Stimulated activated CD8-positive, alpha-beta memory T cell treated with anti-CD3 and anti-CD28 coated beads, Interleukin-7, amount 100 ng/mL, for 48 hours (primary cell): ENCODE data around the gene TOGARAM2.

Source experiments
- DNase-seq, 2 donors: peaks; one replicate each; pipeline ENCODE4 v3.0.0-alpha.2; 2020; ENCODE audit warnings: low read depth in 1 of 2; ENCODE audit errors: extremely low read depth in 1 of 2

Gene TOGARAM2

DNA sequence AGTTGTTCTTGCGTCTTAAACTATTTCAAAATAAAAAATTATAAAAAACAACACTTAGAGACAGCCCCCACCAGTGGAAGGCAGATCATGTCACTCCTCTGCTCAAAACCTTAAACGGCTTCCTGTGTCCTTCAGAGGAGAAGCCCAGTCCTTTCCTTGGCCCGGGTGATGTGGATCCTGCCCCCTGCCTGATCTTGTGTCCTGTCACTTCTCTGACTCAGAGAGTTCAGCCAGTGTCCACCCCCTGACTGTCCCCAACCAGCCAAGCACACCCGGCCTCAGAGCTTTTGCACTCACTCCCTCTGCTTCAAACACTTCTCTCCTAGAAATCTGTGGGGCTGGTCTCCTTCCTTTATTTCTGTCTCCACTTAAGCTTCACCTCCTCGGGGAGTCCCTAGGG is 35.4 kb downstream of the TOGARAM2 start:
- no peak for DNase-seq

DNA sequence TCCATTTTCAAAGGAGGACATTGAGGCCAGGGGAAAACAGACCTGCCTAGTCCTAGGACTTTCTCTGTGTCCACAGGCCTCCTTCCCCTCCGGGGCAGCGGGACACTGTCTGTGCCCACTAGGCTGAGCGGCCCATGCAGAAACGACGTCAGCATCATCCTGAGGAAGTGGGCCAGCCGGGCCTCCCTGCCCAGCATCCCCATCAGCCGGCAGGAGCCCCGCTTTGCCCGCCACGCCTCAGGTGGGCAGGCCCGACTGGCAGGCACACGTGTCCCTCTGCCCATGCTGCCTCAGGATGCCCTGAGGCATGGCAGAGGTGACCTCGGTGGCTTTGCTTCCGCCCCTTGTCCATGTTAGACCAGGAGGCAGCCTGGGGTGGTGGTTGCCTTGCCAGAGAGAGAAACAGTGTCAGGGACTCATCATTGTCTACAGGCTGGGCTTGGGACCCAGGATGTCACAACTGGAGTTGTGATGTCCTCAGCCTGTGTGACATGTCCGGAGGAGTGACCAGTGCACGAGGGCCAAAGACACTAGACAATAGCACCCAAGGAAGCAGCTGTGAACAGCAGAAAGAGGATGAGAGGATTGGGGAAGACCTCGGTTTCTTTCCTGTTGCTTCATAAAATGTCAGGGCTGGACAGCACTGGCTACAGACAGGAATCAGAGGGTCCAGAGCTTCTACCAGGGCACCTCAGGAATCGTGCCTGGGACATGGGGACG is 36.8 kb downstream of the TOGARAM2 start:
- DNase-seq = no peak

DNA sequence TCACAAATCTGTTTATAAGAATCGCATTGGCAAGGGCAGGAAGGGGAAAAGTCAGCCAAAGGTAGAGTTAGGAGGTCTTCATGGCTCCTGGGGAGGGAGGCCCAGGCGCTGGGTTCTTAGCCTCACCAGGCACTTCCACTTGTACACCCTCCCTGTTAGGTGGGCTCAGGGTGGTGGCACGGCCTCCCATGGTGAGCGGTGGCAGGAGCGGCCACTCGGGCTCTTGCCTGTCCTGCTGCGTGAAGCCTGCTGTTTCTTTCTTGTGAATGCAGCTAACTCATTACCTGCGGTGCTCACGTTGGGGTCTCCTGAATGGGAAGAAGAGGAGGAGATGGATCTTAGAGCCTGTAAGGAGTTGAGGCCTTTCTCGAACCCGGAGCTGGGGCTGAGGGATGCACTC is 40.8 kb downstream of the TOGARAM2 start:
- DNase-seq = no peak

DNA sequence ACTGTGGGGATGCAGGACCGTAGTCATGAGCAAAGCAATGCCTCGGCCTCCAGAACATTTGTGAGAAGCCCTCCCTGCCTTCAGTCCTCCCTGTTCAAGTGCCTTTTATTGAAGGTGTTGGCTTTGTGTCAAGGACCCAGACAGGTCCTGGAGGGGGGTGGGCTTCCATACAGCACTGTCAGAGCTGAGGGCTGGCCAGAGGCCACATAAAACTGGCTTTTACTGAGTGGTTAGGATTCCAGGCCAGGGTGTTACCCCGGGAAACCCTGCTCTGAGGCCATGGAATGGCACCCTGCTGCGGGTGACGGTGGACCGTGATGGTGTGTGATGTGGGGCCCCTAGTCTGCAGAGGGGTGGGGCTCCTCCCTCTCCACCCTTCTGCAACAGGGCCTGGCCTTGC is 41.6 kb downstream of the TOGARAM2 start:
- DNase-seq = no peak

DNA sequence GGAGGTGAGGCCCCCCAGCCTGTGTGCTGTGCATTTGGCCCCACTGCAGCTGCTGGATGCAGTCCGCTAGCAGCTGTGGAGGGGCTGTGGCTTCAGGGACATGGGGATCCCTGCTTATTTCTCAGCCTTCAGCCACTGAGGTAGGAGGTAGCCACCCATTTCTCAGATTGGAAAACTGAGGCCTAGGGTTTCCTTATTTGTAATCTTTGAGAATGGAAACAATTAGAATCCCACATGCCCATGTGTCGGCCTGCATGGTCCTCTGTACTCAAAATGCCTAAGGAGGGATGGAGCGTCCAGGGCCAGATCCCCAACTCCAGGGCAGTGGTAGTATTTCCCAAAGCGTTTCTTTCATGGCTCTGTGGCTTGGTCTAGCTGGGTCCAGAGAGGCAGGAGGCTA is 42.1 kb downstream of the TOGARAM2 start:
- DNase-seq = no peak

DNA sequence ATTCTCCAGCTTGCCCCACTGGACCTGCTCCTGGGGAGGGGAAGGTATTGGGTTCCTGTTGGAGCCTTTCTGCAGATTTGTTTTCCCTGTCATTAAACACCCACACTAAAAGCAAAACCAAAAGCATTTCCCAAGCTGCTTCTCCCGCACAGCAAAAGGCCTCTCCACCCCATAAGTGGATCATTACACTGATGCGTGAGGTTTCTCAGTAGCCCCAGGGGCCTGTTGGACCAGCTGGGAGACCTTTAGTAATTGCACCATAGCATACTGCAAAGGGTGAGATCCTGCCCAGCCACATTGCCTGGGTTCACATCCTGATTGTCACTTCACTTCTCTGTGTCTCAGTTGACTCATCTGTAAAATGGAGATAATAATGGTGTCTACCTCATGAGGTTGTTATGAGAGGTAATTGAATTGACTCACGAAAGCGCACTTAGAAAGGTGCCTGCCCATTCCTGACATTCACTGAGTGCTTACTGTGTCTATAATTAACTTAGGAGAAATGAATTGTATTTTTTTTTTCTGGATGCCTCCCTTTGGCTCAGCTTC is 43.9 kb downstream of the TOGARAM2 start:
- no peak for DNase-seq

DNA sequence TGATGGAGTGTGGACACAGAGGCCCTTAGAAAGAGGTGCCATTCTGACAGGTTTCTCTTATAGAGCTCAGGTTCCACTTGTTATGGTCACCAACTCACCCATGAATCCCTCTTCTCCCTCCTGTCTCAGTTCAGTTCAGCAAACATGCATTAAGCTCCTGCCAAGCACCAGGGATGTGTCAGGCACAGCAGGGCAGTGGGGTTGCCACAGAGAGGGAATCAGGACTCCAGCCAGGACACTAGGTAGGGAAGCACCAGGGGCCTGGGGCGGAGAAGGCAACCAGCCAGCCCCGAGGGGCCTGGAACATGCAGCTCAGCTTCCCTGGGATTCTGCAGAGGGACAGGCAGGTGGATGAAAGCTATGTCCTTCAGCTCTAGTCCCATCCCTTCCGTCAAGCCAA is 44.6 kb downstream of the TOGARAM2 start:
- DNase-seq = no peak

DNA sequence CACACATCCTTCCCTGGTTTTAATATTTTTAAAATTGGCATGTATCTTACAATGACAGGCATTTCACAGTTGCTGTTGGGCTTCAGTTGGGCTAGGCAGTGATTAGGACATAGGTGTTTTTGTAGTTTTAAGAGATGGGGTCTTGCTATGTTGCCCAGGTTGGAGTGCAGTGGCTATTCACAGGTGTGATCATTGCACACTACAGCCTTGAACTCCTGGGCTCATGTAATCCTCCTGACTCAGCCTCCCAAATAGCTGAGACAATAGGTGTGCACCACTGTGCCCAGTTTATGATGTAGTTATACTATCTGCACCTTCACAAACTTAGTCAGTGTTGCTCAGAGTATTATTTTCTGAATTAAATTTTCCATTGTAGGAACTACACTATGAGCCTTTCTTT is 49.9 kb downstream of the TOGARAM2 start:
- no peak for DNase-seq

DNA sequence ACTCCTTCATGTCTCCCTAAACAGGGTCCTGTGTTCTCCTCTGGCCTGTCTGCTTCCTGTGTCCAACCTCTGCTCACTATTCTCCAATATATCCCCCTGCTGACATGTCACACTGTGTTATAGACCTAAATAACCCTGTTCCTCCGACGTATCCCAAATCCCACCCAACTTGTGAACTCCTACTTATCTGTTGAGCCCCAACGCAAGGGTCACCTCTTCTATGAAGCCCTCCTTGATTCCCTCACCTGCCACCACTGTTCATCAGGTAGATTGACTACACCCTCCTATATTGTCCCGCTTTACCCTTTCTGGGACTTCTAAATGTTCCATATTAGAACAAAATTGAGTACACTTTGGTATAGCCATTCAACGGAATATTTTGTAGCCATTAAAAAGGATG is 51.1 kb downstream of the TOGARAM2 start:
- DNase-seq = no peak

DNA sequence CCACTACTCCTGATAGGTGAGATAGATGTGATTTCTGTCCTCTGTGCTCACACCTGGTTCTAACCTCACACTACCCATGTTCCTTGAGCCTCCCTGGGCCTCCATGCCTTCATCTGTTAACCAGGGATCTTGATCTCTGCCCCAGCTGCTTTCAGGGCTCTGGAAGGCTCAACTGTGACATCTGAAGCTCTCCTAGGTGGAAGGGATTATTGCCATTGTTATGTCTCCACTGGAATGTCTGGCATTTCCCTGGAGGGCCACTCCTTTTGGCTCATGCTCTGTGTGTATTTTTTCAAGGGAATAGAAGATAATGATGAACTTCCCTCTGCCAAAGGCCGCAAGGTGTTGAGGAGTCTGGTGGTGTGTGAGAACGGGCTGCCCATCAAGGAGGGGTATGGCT is 52.1 kb downstream of the TOGARAM2 start:
- DNase-seq = no peak

DNA sequence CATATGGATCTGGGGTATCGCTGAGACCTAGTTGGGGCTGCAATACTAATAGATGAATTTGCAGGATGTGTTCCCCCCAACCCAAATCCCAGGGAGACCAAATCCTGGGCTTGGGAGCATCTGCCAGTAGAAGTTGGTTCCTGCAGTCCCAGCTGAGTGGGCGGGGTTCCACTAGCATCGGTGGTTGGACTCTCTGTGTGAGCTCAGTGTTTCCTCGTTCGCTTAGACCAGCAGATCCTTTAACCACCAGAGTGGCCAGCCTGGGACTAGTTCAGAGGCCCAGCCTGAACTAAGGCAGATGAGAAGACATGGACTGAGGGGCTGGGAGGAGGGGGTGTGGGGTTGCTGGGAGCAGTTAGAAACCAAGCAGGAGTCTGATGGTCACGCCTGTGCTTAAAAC is 52.6 kb downstream of the TOGARAM2 start:
- no peak for DNase-seq

DNA sequence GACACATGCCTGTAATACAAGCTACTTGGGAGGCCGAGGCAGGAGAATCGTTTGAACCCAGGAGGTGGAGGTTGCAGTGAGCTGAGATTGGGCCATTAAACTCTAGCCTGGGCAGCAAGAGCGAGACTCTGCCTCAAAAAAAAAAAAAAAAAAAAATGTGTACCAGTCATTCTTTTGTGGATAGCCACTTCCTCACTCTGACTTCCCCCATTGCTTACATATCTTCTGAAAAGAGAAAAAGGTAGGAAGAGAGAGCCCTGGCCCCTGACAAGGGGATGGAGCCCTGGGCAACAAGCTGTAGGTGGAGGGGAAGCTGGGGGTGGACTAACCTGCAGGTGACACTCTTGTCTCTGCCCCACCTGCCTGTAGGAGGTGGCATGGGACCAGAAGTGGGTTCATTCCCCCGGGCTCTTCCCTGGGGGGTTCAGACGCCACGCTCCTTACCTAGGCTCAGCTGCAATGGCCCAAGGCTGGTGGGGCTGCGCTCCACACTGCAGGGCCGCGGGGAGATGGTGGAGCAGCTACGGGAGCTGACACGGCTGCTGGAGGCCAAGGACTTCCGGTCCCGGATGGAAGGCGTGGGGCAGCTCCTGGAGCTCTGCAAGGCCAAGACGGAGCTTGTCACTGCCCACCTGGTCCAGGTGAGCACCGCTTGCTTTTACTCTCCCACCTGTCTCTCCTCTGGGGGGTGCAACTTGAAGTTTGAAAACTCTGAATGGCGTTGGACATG is 54.1 kb downstream of the TOGARAM2 start:
- DNase-seq = no peak

DNA sequence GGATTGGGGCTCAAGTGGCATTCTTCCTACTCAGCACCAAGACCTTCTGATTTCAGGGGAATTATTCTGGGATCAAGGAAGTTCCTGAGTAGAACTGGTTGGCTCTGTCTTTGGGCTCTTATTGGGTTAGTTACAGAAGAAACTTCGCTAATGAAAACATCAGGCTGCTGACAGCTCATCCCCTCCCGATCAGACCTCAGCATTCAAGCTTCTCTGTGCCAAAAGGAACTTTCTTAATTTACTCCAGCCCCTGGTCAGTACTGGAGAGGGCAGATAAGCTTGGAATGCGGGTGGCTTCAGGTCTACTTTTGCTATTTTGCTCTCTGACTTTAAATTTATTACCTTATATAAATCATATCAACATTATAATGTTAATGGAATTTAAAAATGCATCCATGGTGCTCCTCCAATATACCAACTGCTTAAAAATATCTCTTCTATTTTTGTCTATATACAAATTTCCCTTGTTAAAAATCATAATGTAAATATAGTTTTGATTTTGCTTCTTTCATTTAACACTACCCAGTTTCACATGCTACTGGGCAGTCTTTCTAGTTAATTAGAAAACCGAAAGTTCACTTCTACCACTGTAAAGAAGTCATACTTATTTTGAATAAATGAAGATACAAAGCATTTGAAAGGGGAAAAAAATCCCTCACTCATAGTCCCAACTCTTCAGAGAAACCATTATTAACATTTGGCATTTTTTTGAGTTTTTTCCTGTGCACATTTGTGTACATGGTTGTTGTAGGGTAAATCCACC is 58.8 kb downstream of the TOGARAM2 start:
- no peak for DNase-seq

DNA sequence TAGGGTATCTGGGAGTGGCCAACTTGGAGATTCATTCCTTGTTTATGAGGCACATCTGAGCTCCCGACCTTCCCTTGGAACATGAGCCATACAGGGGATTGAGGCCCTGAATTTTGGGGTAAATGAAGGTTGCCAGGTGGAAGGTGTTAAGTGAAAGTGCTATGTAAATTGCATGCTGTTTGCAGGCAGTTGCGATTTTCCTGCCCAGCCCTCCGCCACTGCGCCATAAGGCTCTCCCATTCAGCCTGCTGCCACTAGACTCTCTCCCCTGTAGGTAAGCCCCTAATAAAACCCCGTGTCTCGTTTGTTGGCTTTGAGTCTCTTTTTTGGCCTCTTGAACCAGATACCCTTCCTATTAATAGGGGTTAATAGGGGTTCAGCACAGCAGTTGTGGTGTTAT is 59.5 kb downstream of the TOGARAM2 start:
- DNase-seq = no peak

DNA sequence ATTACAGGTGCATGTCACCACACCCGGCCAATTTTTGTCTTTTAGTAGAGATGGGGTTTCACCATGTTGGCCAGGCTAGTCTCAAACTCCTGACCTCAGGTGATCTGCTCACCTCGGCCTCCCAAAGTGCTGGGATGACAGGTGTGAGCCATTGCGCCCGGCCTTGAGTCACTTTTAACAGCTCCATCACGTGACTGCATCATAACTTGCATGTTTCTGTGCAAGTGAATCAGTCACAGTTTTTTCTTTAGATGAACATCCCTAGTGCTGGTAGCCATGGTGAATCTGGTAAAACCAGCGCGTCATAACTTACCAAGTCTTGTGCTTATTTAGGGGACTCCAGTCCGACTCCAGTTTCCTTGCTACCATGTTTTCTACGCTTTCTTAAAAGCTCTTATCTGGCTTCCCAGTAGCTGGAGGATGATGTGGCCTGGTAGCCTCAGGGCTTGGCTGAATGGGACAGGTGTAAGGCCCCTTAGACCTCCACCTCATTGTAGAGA is 60.1 kb downstream of the TOGARAM2 start:
- no peak for DNase-seq

DNA sequence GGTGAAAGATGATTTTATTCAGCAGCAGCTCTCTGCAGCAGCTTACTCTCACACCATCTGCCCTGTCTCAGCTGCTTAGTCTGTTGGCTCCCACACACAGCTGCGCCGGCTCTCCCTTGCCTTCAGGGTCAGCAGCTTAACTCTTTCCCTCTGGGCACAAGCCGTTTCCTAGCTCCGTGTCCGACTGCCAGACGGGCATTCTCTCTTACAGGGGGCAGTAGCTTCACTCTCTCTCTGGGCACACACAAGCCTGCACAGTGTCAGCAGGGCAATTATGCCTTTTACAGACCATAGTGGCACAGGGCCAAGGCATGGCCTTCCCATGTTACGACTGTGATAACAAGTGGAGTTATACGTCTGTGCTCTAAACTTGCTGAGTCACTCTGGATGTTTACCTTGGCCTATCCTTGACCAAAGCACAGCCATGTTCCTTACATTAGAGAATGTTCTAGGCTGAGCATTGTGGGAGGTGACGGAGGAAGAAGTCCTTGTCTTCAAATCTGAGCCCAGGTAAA is 61.5 kb downstream of the TOGARAM2 start:
- DNase-seq = no peak

DNA sequence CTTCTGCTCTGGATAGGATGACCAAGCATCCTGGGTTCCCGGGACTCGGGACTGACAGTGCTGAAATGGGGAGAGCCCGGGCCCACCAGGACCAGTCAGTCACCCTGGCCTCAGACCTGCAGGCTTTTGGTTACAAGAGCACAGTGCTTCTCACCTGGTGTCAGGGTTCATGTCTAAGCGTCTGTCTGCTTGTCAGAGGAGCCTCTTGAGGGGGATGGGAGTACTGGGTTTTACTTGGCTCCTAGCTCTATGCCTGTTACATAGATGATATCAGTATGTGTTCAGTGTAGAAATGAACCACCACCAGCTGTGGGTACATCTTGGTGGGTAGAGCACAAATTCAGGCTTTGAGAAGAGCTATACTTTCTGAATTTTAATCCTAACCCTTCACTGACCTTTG is 63.4 kb downstream of the TOGARAM2 start:
- DNase-seq = no peak

DNA sequence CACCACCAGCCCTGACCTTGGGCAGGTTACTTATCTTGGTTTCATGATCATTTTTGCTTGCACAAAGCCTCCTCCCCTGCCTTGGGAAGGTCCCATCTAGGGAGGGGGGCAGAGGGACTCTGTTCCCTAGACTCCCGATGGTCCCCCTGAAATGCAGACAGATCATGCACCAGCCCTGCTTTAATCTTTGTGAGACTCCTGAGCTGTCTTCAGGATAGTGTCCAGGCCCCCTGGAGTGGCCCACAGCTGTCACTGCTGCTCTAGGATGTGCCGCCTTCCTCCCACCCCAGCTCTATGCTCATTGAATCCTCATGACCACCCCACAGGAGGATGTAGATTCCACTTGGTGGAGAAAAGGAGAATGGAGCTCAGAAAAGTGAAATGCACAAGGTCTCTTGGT is 65.2 kb downstream of the TOGARAM2 start:
- DNase-seq = no peak

DNA sequence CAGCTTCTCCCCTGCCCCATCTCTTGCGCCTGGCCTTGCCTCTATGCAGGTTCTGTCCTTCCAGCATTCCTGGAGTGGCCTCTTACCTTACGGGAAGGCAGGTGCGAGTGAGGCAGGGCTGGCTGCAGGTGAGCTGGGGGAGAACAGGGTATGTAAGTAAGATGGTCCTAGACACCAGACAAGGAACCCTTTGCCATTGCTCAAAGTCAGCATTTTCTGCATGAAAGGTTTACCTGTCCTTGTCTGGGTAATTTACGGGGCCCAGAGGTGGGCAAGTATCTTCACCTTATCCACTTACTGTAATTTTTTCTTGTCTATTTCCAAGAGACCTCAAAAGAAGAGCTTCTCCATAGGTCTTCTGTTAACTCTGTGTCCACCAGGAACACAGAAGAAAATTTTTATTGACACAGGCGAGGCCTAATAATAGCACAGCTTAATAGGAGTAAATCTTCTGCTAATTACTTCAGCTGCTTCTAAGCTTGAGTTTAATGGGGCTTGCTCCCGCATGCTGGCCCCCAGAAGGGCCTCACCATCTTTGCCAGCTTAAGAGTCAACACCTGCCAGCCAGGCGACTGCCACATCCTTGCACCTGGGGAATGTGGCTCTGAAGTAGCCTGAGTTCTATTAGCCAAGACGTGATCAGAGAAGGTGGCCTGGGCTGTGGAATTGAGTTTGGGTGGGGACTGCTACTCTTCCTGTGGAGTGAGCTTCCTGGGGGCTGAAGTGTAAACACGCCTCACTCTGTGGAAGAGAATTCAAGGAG is 66.2 kb downstream of the TOGARAM2 start:
- no peak for DNase-seq

DNA sequence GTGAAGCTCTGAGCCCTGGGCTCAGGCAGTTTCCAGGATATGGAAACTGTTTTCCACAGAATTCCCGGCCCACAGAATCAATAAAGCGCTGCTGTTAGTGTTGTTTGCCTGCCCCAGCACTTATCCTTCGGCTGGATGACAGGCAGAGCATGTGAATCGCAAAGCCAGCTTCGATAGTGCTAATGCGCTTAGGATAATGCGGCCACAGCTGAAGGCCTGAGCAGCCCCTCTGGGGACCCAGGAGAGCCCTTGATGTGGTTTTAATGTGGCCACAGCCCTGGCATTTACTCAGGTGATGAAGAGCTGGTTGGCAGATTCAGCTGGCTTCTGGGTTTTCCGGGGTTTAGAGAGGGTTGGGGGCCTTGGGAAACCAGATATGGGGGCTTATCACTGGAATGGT is 69.5 kb downstream of the TOGARAM2 start:
- no peak for DNase-seq

DNA sequence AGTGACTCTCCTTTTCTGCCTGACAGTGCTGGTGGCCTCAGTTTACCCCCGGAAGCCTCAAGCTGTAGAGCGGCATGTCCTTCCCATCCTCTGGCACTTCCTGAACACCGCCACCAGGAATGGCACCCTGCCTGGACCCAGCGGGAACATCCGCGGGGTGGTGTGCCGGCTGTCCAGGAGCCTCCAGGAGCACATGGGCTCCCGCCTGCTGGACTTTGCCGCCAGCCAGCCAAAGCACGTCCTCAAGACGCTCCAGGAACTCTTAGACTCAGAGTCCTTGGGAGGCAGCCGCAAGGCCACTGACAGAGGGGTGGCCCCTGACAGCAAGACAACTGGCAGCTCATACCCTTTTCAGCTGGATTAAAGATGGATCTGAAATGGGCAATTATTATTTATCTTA is 70.6 kb downstream of the TOGARAM2 start:
- DNase-seq = no peak
